GM19395 (cell line): Measurements from ENCODE around the gene ODAD2.

Source experiments
- ATAC-seq: cut with Tn5 transposase; IDR thresholded peaks from one replicate; pipeline ENCODE4 v1.9.1; 2021; ENCODE audit warnings: mild to moderate bottlenecking, moderate library complexity; ENCODE audit not compliant: unreplicated experiment

ODAD2 gene

GRCh38 chr10:27861781-27862180 lies 137.1 kb downstream of the ODAD2 start:
- no peak for ATAC-seq

GRCh38 chr10:27857616-27858015 lies 141.3 kb downstream of the ODAD2 start:
- no peak for ATAC-seq

- ATAC-seq, result no peak
These were observed 154.7 kb downstream of the ODAD2 start for GRCh38 chr10:27844223-27844622.

- no peak for ATAC-seq
These were observed 160.0 kb downstream of the ODAD2 start for GRCh38 chr10:27838901-27839300.

GRCh38 chr10:27838361-27838760 lies 160.5 kb downstream of the ODAD2 start:
- no peak for ATAC-seq

GRCh38 chr10:27834476-27834875 lies 164.4 kb downstream of the ODAD2 start:
- no peak for ATAC-seq

- ATAC-seq, result no peak
These were observed 165.1 kb downstream of the ODAD2 start for GRCh38 chr10:27833792-27834191.

GRCh38 chr10:27832826-27833225 lies 166.1 kb downstream of the ODAD2 start:
- ATAC-seq, result no peak

GRCh38 chr10:27826369-27826768 lies 172.5 kb downstream of the ODAD2 start:
- no peak for ATAC-seq

GRCh38 chr10:27822301-27822700 lies 176.6 kb downstream of the ODAD2 start:
- no peak for ATAC-seq

GRCh38 chr10:27820637-27821036 lies 178.2 kb downstream of the ODAD2 start:
- ATAC-seq, result no peak

- no peak for ATAC-seq
These were observed 178.9 kb downstream of the ODAD2 start for GRCh38 chr10:27819781-27820531.

GRCh38 chr10:27816320-27816719 lies 182.6 kb downstream of the ODAD2 start:
- no peak for ATAC-seq

- ATAC-seq, result no peak
These were observed 183.0 kb downstream of the ODAD2 start for GRCh38 chr10:27815846-27816245.

GRCh38 chr10:27815261-27815660 lies 183.6 kb downstream of the ODAD2 start:
- ATAC-seq, result no peak

- no peak for ATAC-seq
These were observed 193.7 kb downstream of the ODAD2 start for GRCh38 chr10:27805180-27805579.

- no peak for ATAC-seq
These were observed 194.7 kb downstream of the ODAD2 start for GRCh38 chr10:27804136-27804535.

GRCh38 chr10:27801171-27801785 lies 197.6 kb downstream of the ODAD2 start:
- ATAC-seq, result no peak

GRCh38 chr10:27799046-27799445 lies 199.8 kb downstream of the ODAD2 start:
- ATAC-seq, result no peak

- no peak for ATAC-seq
These were observed 204.7 kb downstream of the ODAD2 start for GRCh38 chr10:27794157-27794556.

- no peak for ATAC-seq
These were observed 206.7 kb downstream of the ODAD2 start for GRCh38 chr10:27792216-27792615.

GRCh38 chr10:27784272-27784671 lies 214.6 kb downstream of the ODAD2 start:
- no peak for ATAC-seq

GRCh38 chr10:27783660-27784059 lies 215.2 kb downstream of the ODAD2 start:
- no peak for ATAC-seq
